Measurements from ENCODE around the gene ZSCAN10. TPM values are rescaled to one million over a fixed set of nuclear protein-coding genes. Genes with fewer than 3 reads are reported as not detected.

ZSCAN10 gene
- total RNA-seq, 1 experiment from 2014 or later: 0.76 TPM

GRCh38 chr16:3143189-3143588 is 44.1 kb upstream of the ZSCAN10 start:
- no peak overlapping the region for H3K27ac ChIP-seq (ENCODE audit: low read depth, low read length)
- intact Hi-C loops (cut with micrococcal nuclease): no loop called here
- H2AFZ ChIP-seq (ENCODE audit: low read depth, low read length, poor library complexity, severe bottlenecking): no peak overlapping the region
- BruUV-seq (replicated peaks): no TSS peak
- no peak for TF ChIP-seq ZBTB33 (IDR thresholded peaks at IDR 0.05; ENCODE audit: extremely low read depth, insufficient replicate concordance, low read length)
- TF ChIP-seq YY1 (IDR thresholded peaks at IDR 0.05; ENCODE audit: extremely low read depth, insufficient replicate concordance, low read depth, low read length): no peak
- TF ChIP-seq JUND (IDR thresholded peaks at IDR 0.05): no peak
- no peak for TF ChIP-seq CTCF (IDR thresholded peaks at IDR 0.05 in 2 of 3, conservative IDR thresholded peaks at IDR 0.05 in 1 of 3; ENCODE audit: borderline replicate concordance in 1 of 3, insufficient read depth in 1 of 3, low read depth in 2 of 3, low read length in 2 of 3)
- TF ChIP-seq MAX (IDR thresholded peaks at IDR 0.05): no peak
- TF ChIP-seq CEBPB (IDR thresholded peaks at IDR 0.05; ENCODE audit: low read depth): no peak
- TF ChIP-seq SRF (IDR thresholded peaks at IDR 0.05; ENCODE audit: low read depth): no peak
- TF ChIP-seq SP1 (IDR thresholded peaks at IDR 0.05; ENCODE audit: low read depth): no peak
- TF ChIP-seq ZFX (IDR thresholded peaks at IDR 0.05): no peak
- no peak for TF ChIP-seq POLR2A (IDR thresholded peaks at IDR 0.05; ENCODE audit: borderline replicate concordance, extremely low read depth, insufficient read depth, insufficient read length)
- no peak for TF ChIP-seq SIN3A (IDR thresholded peaks at IDR 0.05; ENCODE audit: low read depth)
- TF ChIP-seq CBX3 (IDR thresholded peaks at IDR 0.05; ENCODE audit: low read depth): no peak
- no peak for TF ChIP-seq EZH2 (IDR thresholded peaks at IDR 0.05)
- TF ChIP-seq ELF1 (IDR thresholded peaks at IDR 0.05; ENCODE audit: borderline replicate concordance, low read depth): no peak
- no peak for TF ChIP-seq EGR1 (IDR thresholded peaks at IDR 0.05; ENCODE audit: low read depth)
- TF ChIP-seq REST (IDR thresholded peaks at IDR 0.05; ENCODE audit: low read depth): no peak
- no peak for TF ChIP-seq ATF3 (IDR thresholded peaks at IDR 0.05)
- no peak for TF ChIP-seq EZH2phosphoT487 (IDR thresholded peaks at IDR 0.05; ENCODE audit: borderline replicate concordance)
- TF ChIP-seq FOSL1 (IDR thresholded peaks at IDR 0.05; ENCODE audit: low read depth): no peak
- no peak for TF ChIP-seq ZNF274 (IDR thresholded peaks at IDR 0.05; ENCODE audit: low read depth, low read length)
- ATAC-seq (no peak), DNase-seq (ENCODE audit: low read depth, low spot score) (no peak)
- no peak overlapping the region for H3K9ac ChIP-seq (ENCODE audit: low read length)
- H3K79me2 ChIP-seq (ENCODE audit: insufficient read depth, low read length): no peaks in the 10 kb centered on the region
- H3K9me2 ChIP-seq (ENCODE audit: insufficient read depth): no peaks in the 10 kb centered on the region
- no peaks in the 10 kb centered on the region for H3K27me3 ChIP-seq (ENCODE audit: insufficient read depth, low read length)
- H3K4me1 ChIP-seq (ENCODE audit: control insufficient read depth in 1 of 2, insufficient read depth in 2 of 2, low read length in 2 of 2): 0 out of 4 replicates have a peak, but pooled peaks cover 0 to under 1% of the 10 kb centered on the region in 2 experiments
- ChIA-PET CTCF (interaction anchor here (1.1 to 2.9 kb wide), 2 partner anchors 14 to 111 kb away, joined by 3 to 12 read pairs; no protein-coding TSS in a partner anchor), RAD21 (ENCODE audit: low non-redundant PET in 1 of 2, low total read pairs in 2 of 2, uncharacterized antibody in 2 of 2, unreplicated experiment in 2 of 2) (no interaction called here), POLR2A (interaction anchor here (1.3 kb wide), 1 partner anchor 8 kb away, joined by 6 read pairs; the partner anchor contains the start of gene ZNF213)
- H3K4me2 ChIP-seq (ENCODE audit: low read length): no peak overlapping the region
- no peak overlapping the region for H3K4me3 ChIP-seq (replicated peaks in 1 of 2; ENCODE audit: low read depth in 1 of 2, low read length in 2 of 2)
- H3K9me3 ChIP-seq (ENCODE audit: control insufficient read depth in 1 of 2, insufficient read depth in 1 of 2, low read depth in 1 of 2, low read length in 2 of 2): no peaks in the 10 kb centered on the region
- H3K36me3 ChIP-seq (ENCODE audit: control insufficient read depth in 1 of 2, insufficient read depth in 2 of 2, low read length in 2 of 2): peaks cover 0 to 3% of the 10 kb centered on the region in 2 experiments; a peak in 1 of 4 replicates
- no peaks in the 10 kb centered on the region for H4K20me1 ChIP-seq (ENCODE audit: insufficient read depth)

Measured in HCT116 (cell line).